ENCODE results near the gene SCAPER. TPM values are rescaled to one million over a fixed set of nuclear protein-coding genes. Genes with fewer than 3 reads are reported as not detected.
"Not testable (repeated sequence)": the region's sequence is repeated elsewhere in the genome, so short reads cannot be mapped to it uniquely, and the experiment has no call there.

SCAPER gene
- total RNA-seq, 2 donors from 2014 or later: 15.2 to 17.8 TPM

DNA sequence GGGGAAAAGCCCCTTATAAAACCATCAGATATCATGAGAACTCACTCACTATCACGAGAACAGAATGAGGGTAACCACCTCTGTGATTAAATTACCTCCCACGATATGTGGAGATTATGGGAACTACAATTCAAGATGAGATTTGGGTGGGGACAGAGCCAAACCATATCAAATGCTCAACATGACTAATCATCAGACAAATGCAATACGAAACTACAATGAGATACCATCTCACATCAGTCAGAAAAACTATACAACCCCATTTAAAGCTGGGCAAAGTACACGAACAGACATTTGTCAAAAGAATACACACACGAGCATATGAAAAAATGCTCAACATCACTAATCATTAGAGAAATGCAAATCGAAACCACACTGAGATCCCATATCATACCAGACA, 67.7 kb downstream of the SCAPER start:
- no peak overlapping the region for H3K27ac ChIP-seq
- no peak for DNase-seq
- TF ChIP-seq, protein P1, sequence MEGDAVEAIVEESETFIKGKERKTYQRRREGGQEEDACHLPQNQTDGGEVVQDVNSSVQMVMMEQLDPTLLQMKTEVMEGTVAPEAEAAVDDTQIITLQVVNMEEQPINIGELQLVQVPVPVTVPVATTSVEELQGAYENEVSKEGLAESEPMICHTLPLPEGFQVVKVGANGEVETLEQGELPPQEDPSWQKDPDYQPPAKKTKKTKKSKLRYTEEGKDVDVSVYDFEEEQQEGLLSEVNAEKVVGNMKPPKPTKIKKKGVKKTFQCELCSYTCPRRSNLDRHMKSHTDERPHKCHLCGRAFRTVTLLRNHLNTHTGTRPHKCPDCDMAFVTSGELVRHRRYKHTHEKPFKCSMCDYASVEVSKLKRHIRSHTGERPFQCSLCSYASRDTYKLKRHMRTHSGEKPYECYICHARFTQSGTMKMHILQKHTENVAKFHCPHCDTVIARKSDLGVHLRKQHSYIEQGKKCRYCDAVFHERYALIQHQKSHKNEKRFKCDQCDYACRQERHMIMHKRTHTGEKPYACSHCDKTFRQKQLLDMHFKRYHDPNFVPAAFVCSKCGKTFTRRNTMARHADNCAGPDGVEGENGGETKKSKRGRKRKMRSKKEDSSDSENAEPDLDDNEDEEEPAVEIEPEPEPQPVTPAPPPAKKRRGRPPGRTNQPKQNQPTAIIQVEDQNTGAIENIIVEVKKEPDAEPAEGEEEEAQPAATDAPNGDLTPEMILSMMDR (IDR thresholded peaks at IDR 0.05): no peak
- no peak overlapping the region for H3K9ac ChIP-seq (ENCODE audit: low read depth in 2 of 2, low read length in 2 of 2)
- H3K4me1 ChIP-seq: no peaks in the 10 kb centered on the region
- no peaks in the 10 kb centered on the region for H3K27me3 ChIP-seq
- no peaks in the 10 kb centered on the region for H3K9me3 ChIP-seq
- intact Hi-C loops (cut with DNase I): no loop called here
- no peaks in the 10 kb centered on the region for H3K36me3 ChIP-seq
- no peak overlapping the region for H3K4me3 ChIP-seq

GRCh38 chr15:76829939-76830338, 75.2 kb downstream of the SCAPER start:
- no peaks in the 10 kb centered on the region for H3K9me3 ChIP-seq
- H3K9ac ChIP-seq (ENCODE audit: low read depth in 2 of 2, low read length in 2 of 2): no peak overlapping the region
- no peaks in the 10 kb centered on the region for H3K27me3 ChIP-seq
- no peak overlapping the region for H3K27ac ChIP-seq
- no peaks in the 10 kb centered on the region for H3K4me1 ChIP-seq
- TF ChIP-seq, protein P1 (IDR thresholded peaks at IDR 0.05): no peak
- no peak for DNase-seq
- no peak overlapping the region for H3K4me3 ChIP-seq
- no peaks in the 10 kb centered on the region for H3K36me3 ChIP-seq
- intact Hi-C loops (cut with DNase I): no loop called here

DNA sequence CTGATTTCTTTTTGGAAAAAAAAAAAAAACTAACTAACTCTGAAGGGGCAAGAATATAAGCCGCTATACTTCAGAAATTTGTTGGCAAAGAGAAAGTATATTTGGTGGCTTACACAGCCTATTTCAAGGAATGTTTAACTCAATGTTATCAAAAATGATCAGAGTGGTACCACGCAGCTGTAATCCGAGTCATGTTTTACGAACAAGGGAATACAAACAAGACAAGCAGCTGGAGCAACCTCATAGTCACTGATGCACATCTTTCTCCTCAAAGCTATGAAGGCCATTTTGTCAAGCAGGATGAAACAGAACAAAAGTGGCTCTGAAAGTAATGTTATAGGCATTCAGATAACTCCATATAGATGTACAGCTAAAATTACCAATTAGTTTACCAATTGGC, 81.2 kb downstream of the SCAPER start:
- no peaks in the 10 kb centered on the region for H3K36me3 ChIP-seq
- intact Hi-C loops (cut with DNase I): no loop called here
- no peak for DNase-seq
- H3K27me3 ChIP-seq: no peaks in the 10 kb centered on the region
- H3K9ac ChIP-seq (ENCODE audit: low read depth in 2 of 2, low read length in 2 of 2): no peak overlapping the region
- H3K9me3 ChIP-seq: no peaks in the 10 kb centered on the region
- no peaks in the 10 kb centered on the region for H3K4me1 ChIP-seq
- H3K27ac ChIP-seq: no peak overlapping the region
- TF ChIP-seq, protein P1 (IDR thresholded peaks at IDR 0.05): no peak
- H3K4me3 ChIP-seq: no peak overlapping the region

DNA sequence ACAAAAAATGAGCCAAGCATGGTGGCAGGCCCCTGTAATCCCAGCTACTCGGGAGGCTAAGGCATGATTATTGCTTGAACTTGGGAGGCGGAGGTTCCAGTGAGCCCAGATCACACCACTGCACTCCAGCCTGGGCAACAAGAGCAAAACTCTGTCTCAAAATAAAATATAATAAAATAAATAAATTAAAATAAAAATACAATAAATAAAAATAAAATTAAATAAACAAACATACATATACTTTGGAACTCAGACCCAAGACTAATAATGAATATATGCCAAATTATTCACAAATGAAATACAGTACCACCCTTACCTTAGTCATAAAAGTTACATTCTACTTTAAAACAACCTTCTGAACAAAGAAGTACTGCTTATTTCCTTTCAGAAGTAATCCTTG, 81.8 kb downstream of the SCAPER start:
- intact Hi-C loops (cut with DNase I): no loop called here
- Histone ChIP-seq H3K27ac (no peak overlapping the region), H3K4me3 (no peak overlapping the region), H3K4me1 (no peaks in the 10 kb centered on the region), H3K9me3 (no peaks in the 10 kb centered on the region), H3K9ac (ENCODE audit: low read depth in 2 of 2, low read length in 2 of 2) (no peak overlapping the region), H3K36me3 (no peaks in the 10 kb centered on the region), H3K27me3 (no peaks in the 10 kb centered on the region)
- TF ChIP-seq, protein P1 (IDR thresholded peaks at IDR 0.05): no peak
- DNase-seq: no peak

DNA sequence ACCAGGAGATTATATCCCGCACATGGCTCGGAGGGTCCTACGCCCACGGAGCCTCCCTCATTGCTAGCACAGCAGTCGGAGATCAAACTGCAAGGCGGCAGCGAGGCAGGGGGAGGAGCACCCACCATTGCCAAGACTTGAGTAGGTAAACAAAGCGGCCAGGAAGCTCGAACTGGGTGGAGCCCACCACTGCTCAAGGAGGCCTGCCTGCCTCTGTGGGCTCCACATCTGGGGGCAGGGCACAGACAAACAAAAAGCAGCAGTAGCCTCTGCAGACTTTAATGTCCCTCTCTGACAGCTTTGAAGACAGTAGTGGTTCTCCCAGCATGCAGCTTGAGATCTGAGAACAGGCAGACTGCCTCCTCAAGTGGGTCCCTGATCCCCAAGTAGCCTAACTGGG, 86.2 kb downstream of the SCAPER start:
- intact Hi-C loops (cut with DNase I); H3K4me3 ChIP-seq; H3K4me1 ChIP-seq; H3K27me3 ChIP-seq; DNase-seq; H3K27ac ChIP-seq; H3K9ac ChIP-seq (ENCODE audit: low read depth in 2 of 2, low read length in 2 of 2); H3K9me3 ChIP-seq; H3K36me3 ChIP-seq: not testable (repeated sequence)

GRCh38 chr15:76815421-76815820, 89.7 kb downstream of the SCAPER start:
- intact Hi-C loops (cut with DNase I): no loop called here
- H3K9me3 ChIP-seq: no peaks in the 10 kb centered on the region
- H3K36me3 ChIP-seq: no peaks in the 10 kb centered on the region
- no peak overlapping the region for H3K4me3 ChIP-seq
- no peak for DNase-seq
- H3K27me3 ChIP-seq: no peaks in the 10 kb centered on the region
- TF ChIP-seq, protein P1 (IDR thresholded peaks at IDR 0.05): no peak
- H3K27ac ChIP-seq: no peak overlapping the region
- H3K4me1 ChIP-seq: no peaks in the 10 kb centered on the region
- no peak overlapping the region for H3K9ac ChIP-seq (ENCODE audit: low read depth in 2 of 2, low read length in 2 of 2)
